ENCODE data around the gene ENTPD1. TPM values are rescaled to one million over a fixed set of nuclear protein-coding genes. Genes with fewer than 3 reads are reported as not detected.
"Not testable (repeated sequence)": the region's sequence is repeated elsewhere in the genome, so short reads cannot be mapped to it uniquely, and the experiment has no call there.

ENTPD1 gene
- total and polyA plus RNA-seq, 2 donors (not counting 1 experiment from before 2014, with no cell fraction given): 0.47 to 3.3 TPM

DNA sequence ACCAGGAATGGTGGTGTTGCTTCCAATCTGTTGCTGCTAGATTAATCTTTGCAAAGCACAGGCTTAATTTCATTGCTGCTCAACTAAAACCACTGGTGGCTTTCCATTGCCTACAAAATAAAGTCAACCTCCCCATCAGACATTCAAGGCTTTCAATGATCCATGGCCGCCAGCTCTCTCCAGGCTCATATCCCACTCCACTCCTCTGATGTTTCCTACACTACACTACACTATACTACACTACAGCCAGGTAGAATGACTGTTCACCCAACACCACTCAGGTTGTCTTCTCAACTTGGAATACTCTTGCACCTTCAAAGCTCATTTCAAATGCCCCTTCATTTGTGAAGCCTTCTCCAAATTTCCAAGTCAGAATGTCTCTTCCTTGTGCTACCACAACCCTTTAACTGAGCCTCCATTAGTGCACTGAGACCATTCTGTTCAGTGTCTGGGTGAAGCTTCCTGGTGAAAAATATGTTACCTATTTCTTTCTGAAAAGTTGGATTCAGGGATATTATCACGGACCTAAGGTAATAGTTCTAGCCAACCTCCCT is 116.3 kb downstream of the ENTPD1 start:
- no peak overlapping the region for H3K9ac ChIP-seq (ENCODE audit: insufficient read depth, low read length)
- DNase-seq (ENCODE audit: low read depth in 2 of 2): no peak
- H4K20me1 ChIP-seq (ENCODE audit: control insufficient read depth, extremely low read depth, insufficient read depth, low read length): no peaks in the 10 kb centered on the region
- no peaks in the 10 kb centered on the region for H3K36me3 ChIP-seq (ENCODE audit: control insufficient read depth, insufficient read depth, low read length)
- no peak overlapping the region for H2AFZ ChIP-seq (ENCODE audit: low read length)
- H3K79me2 ChIP-seq (ENCODE audit: control insufficient read depth, insufficient read depth, low read length): no peaks in the 10 kb centered on the region
- no peak for TF ChIP-seq EZH2 (IDR thresholded peaks at IDR 0.05; ENCODE audit: low read length, missing control alignments)
- TF ChIP-seq, protein P1, sequence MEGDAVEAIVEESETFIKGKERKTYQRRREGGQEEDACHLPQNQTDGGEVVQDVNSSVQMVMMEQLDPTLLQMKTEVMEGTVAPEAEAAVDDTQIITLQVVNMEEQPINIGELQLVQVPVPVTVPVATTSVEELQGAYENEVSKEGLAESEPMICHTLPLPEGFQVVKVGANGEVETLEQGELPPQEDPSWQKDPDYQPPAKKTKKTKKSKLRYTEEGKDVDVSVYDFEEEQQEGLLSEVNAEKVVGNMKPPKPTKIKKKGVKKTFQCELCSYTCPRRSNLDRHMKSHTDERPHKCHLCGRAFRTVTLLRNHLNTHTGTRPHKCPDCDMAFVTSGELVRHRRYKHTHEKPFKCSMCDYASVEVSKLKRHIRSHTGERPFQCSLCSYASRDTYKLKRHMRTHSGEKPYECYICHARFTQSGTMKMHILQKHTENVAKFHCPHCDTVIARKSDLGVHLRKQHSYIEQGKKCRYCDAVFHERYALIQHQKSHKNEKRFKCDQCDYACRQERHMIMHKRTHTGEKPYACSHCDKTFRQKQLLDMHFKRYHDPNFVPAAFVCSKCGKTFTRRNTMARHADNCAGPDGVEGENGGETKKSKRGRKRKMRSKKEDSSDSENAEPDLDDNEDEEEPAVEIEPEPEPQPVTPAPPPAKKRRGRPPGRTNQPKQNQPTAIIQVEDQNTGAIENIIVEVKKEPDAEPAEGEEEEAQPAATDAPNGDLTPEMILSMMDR (conservative IDR thresholded peaks at IDR 0.05 in 1 of 2, IDR thresholded peaks at IDR 0.05 in 1 of 2; ENCODE audit: low read depth in 1 of 2, low read length in 2 of 2): no peak
- H3K4me2 ChIP-seq (ENCODE audit: extremely low read depth, insufficient read depth, low read length): no peak overlapping the region
- H3K27me3 ChIP-seq (ENCODE audit: control insufficient read depth, insufficient read depth, low read length): no peaks in the 10 kb centered on the region
- no peaks in the 10 kb centered on the region for H3K4me1 ChIP-seq (ENCODE audit: control insufficient read depth, extremely low read depth, insufficient read depth, low read length)
- H3K4me3 ChIP-seq (replicated peaks in 1 of 4; ENCODE audit: control extremely low read depth in 1 of 4, insufficient read depth in 1 of 4, low read depth in 3 of 4, low read length in 4 of 4): no peak overlapping the region
- H3K27ac ChIP-seq (ENCODE audit: insufficient read depth, low read length): no peak overlapping the region
- no peaks in the 10 kb centered on the region for H3K9me3 ChIP-seq (ENCODE audit: control insufficient read depth, insufficient read depth, low read depth, low read length)

DNA sequence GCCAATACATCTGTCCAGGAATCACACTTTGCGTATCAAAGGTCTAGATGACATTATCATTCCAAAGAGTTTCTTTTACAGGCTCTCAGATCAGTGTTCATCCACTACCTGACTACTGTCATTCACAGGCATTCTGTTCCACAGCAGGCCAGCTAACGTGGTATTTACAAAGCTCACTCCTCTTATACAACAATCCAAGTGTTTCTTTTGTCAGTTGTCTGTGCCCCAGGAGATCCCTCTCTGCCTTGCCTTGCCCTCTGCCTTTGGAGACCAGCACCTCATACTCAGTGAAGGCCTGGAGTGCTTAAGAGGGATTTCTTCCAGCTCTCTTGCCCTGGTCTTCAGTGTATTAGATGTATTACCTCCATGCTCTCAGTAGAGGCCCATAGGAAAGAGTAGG is 117.2 kb downstream of the ENTPD1 start:
- H3K4me2 ChIP-seq (ENCODE audit: extremely low read depth, insufficient read depth, low read length): no peak overlapping the region
- H3K4me3 ChIP-seq (replicated peaks in 1 of 4; ENCODE audit: control extremely low read depth in 1 of 4, insufficient read depth in 1 of 4, low read depth in 3 of 4, low read length in 4 of 4): no peak overlapping the region
- TF ChIP-seq, protein P1 (conservative IDR thresholded peaks at IDR 0.05 in 1 of 2, IDR thresholded peaks at IDR 0.05 in 1 of 2; ENCODE audit: low read depth in 1 of 2, low read length in 2 of 2): no peak
- TF ChIP-seq EZH2 (IDR thresholded peaks at IDR 0.05; ENCODE audit: low read length, missing control alignments): no peak
- no peaks in the 10 kb centered on the region for H3K27me3 ChIP-seq (ENCODE audit: control insufficient read depth, insufficient read depth, low read length)
- DNase-seq (ENCODE audit: low read depth in 2 of 2): no peak
- H4K20me1 ChIP-seq (ENCODE audit: control insufficient read depth, extremely low read depth, insufficient read depth, low read length): no peaks in the 10 kb centered on the region
- no peaks in the 10 kb centered on the region for H3K9me3 ChIP-seq (ENCODE audit: control insufficient read depth, insufficient read depth, low read depth, low read length)
- H3K36me3 ChIP-seq (ENCODE audit: control insufficient read depth, insufficient read depth, low read length): no peaks in the 10 kb centered on the region
- no peaks in the 10 kb centered on the region for H3K79me2 ChIP-seq (ENCODE audit: control insufficient read depth, insufficient read depth, low read length)
- no peak overlapping the region for H2AFZ ChIP-seq (ENCODE audit: low read length)
- no peaks in the 10 kb centered on the region for H3K4me1 ChIP-seq (ENCODE audit: control insufficient read depth, extremely low read depth, insufficient read depth, low read length)
- no peak overlapping the region for H3K9ac ChIP-seq (ENCODE audit: insufficient read depth, low read length)
- H3K27ac ChIP-seq (ENCODE audit: insufficient read depth, low read length): no peak overlapping the region

DNA sequence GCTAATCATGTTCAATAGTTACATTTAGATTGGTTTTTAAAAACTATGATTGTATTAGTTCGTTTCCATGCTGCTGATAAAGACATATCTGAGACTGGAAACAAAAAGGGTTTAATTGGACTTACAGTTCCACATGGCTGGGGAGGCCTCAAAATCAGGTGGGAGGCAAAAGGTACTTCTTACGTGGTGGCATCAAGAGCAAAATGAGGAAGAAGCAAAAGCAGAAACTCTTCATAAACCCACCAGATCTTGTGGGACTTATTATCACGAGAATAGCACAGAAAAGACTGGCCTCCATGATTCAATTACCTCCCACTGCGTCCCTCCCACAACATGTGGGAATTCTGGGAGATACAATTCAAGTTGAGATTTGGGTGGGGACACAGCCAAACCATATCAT is 117.7 kb downstream of the ENTPD1 start:
- Histone ChIP-seq H3K27ac (ENCODE audit: insufficient read depth, low read length) (no peak overlapping the region), H3K36me3 (ENCODE audit: control insufficient read depth, insufficient read depth, low read length) (no peaks in the 10 kb centered on the region), H3K4me1 (ENCODE audit: control insufficient read depth, extremely low read depth, insufficient read depth, low read length) (no peaks in the 10 kb centered on the region), H3K9me3 (ENCODE audit: control insufficient read depth, insufficient read depth, low read depth, low read length) (no peaks in the 10 kb centered on the region), H3K79me2 (ENCODE audit: control insufficient read depth, insufficient read depth, low read length) (no peaks in the 10 kb centered on the region), H3K27me3 (ENCODE audit: control insufficient read depth, insufficient read depth, low read length) (no peaks in the 10 kb centered on the region), H3K4me2 (ENCODE audit: extremely low read depth, insufficient read depth, low read length) (no peak overlapping the region), H3K4me3 (replicated peaks in 1 of 4; ENCODE audit: control extremely low read depth in 1 of 4, insufficient read depth in 1 of 4, low read depth in 3 of 4, low read length in 4 of 4) (no peak overlapping the region), H4K20me1 (ENCODE audit: control insufficient read depth, extremely low read depth, insufficient read depth, low read length) (no peaks in the 10 kb centered on the region), H3K9ac (ENCODE audit: insufficient read depth, low read length) (no peak overlapping the region), H2AFZ (ENCODE audit: low read length) (no peak overlapping the region)
- TF ChIP-seq, protein P1 (conservative IDR thresholded peaks at IDR 0.05 in 1 of 2, IDR thresholded peaks at IDR 0.05 in 1 of 2; ENCODE audit: low read depth in 1 of 2, low read length in 2 of 2): no peak
- no peak for TF ChIP-seq EZH2 (IDR thresholded peaks at IDR 0.05; ENCODE audit: low read length, missing control alignments)
- DNase-seq (ENCODE audit: low read depth in 2 of 2): no peak

DNA sequence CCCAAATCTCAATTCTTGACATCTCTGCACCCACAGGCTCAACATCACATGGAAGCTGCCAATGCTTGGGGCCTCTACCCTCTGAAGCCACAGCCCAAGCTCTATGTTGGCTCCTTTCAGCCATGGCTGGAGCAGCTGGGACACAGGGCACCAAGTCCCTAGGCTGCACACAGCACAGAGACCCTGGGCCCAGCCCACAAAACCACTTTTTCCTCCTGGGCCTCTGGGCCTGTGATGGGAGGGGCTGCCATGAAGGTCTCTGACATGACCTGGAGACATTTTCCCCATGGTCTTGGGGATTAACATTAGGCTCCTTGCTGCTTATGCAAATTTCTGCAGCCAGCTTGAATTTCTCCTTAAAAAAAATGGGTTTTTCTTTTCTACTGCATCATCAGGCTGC is 118.8 kb downstream of the ENTPD1 start:
- H4K20me1 ChIP-seq (ENCODE audit: control insufficient read depth, extremely low read depth, insufficient read depth, low read length); H3K9ac ChIP-seq (ENCODE audit: insufficient read depth, low read length); H3K27ac ChIP-seq (ENCODE audit: insufficient read depth, low read length); H3K27me3 ChIP-seq (ENCODE audit: control insufficient read depth, insufficient read depth, low read length); H3K4me2 ChIP-seq (ENCODE audit: extremely low read depth, insufficient read depth, low read length); H2AFZ ChIP-seq (ENCODE audit: low read length); H3K4me3 ChIP-seq (replicated peaks in 1 of 4; ENCODE audit: control extremely low read depth in 1 of 4, insufficient read depth in 1 of 4, low read depth in 3 of 4, low read length in 4 of 4); H3K9me3 ChIP-seq (ENCODE audit: control insufficient read depth, insufficient read depth, low read depth, low read length); DNase-seq (ENCODE audit: low read depth in 2 of 2); H3K36me3 ChIP-seq (ENCODE audit: control insufficient read depth, insufficient read depth, low read length); H3K79me2 ChIP-seq (ENCODE audit: control insufficient read depth, insufficient read depth, low read length); H3K4me1 ChIP-seq (ENCODE audit: control insufficient read depth, extremely low read depth, insufficient read depth, low read length): not testable (repeated sequence)

Measured in fibroblast of lung (primary cell).